Measurements from ENCODE around the gene TREX2. TPM values are rescaled to one million over a fixed set of nuclear protein-coding genes. Genes with fewer than 3 reads are reported as not detected.
A peak's percentile ranks its signal among the peaks of the same experiment; 100 is the strongest.

Gene TREX2
- total and polyA plus RNA-seq, 9 donors, result 0.35 to 2.3 (median 0.77) TPM; not detected in 2

DNA sequence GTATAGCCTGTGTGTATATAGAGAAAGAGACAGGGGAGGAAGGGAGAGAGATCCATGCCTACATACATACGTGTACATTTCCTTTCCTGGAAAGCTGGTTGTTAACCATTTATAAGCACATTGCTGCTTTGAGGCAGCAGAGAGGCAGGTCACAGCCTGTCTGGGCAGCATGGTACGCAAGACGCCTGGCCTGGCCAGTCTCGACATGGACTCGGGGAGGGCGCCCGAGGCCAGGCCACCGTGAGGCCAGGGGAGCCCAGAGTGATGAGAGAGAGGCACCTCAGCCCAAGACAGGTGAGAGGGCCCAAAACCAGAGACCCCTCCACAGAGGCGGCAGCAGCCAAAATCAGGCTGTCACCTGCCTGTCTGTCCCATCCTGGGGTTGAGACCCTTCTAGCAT lies 3.9 kb downstream of the TREX2 start:
- TF ChIP-seq, protein P1, sequence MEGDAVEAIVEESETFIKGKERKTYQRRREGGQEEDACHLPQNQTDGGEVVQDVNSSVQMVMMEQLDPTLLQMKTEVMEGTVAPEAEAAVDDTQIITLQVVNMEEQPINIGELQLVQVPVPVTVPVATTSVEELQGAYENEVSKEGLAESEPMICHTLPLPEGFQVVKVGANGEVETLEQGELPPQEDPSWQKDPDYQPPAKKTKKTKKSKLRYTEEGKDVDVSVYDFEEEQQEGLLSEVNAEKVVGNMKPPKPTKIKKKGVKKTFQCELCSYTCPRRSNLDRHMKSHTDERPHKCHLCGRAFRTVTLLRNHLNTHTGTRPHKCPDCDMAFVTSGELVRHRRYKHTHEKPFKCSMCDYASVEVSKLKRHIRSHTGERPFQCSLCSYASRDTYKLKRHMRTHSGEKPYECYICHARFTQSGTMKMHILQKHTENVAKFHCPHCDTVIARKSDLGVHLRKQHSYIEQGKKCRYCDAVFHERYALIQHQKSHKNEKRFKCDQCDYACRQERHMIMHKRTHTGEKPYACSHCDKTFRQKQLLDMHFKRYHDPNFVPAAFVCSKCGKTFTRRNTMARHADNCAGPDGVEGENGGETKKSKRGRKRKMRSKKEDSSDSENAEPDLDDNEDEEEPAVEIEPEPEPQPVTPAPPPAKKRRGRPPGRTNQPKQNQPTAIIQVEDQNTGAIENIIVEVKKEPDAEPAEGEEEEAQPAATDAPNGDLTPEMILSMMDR (IDR thresholded peaks at IDR 0.05), result no peak
- no peak for TF ChIP-seq EP300 (IDR thresholded peaks at IDR 0.05)
- no peak for TF ChIP-seq POLR2A (IDR thresholded peaks at IDR 0.05)
- intact Hi-C loops (cut with DNase I), result no loop called here
- H3K27me3 ChIP-seq, result no peaks in the 10 kb centered on the region
- no peaks in the 10 kb centered on the region for H3K36me3 ChIP-seq
- no peak for DNase-seq
- no peaks in the 10 kb centered on the region for H3K9me3 ChIP-seq
- no peak overlapping the region for H3K4me3 ChIP-seq
- H3K4me1 ChIP-seq (ENCODE audit: insufficient read depth), result no peaks in the 10 kb centered on the region
- 67 to 74% (median 73%) methylated on average over 9 of the region's 9 CpGs for WGBS, 3 donors
- no peak overlapping the region for H3K27ac ChIP-seq

DNA sequence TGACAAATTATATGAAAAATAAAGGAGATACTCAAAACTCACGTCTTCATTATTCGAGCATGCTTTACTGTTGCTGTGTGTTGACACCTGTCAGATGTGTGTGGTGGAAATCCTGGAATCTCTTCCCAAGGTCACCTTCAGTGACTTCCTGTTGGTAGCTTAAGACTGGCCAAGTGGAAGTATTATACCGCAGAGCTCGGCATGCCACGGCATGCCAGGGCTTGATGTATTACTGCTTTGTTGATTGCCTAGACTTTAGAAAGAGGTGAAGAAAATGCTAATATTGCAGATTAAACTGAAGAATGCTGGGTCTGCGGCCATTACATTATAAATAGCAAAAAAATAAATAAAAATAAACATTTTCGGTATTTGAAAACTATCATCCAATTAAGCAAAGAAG lies 4.6 kb downstream of the TREX2 start:
- H3K27ac ChIP-seq, result no peak overlapping the region
- no peak for DNase-seq
- no peaks in the 10 kb centered on the region for H3K4me1 ChIP-seq (ENCODE audit: insufficient read depth)
- no peak overlapping the region for H3K4me3 ChIP-seq
- no peaks in the 10 kb centered on the region for H3K9me3 ChIP-seq
- H3K27me3 ChIP-seq, result no peaks in the 10 kb centered on the region
- intact Hi-C loops (cut with DNase I), result no loop called here
- H3K36me3 ChIP-seq, result no peaks in the 10 kb centered on the region
- TF ChIP-seq EP300 (IDR thresholded peaks at IDR 0.05) (no peak), POLR2A (IDR thresholded peaks at IDR 0.05) (no peak)
- TF ChIP-seq, protein P1 (IDR thresholded peaks at IDR 0.05), result no peak
- 46 to 60% (median 48%) methylated on average over 7 of the region's 7 CpGs for WGBS, 3 donors

DNA sequence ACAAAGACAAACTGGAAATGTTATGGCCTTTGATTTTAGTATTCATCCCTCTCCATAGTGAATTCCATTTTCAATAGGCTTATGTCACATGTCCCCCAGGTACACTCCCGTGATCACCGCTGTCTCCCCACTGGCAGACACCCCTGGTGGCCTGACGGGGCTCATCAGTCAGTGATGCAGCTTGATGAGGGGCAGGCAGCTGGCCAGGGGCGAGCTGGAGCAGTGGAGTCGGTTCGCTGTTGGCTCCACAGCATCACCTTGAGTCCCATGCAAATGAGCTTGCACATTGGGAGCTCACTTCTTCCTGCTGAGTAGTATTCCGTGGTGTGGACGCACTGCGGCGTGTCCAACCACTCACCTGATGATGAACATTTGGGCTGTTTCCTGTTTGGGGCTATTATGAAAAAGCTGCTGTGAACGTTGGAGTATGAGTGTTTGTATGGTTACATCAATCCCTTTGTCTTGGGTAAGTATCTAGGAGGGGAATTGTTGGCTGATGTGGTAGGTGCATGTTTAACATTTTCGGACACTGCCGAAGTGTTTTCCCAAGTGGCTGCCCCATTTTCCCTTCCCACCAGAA lies 5.2 kb downstream of the TREX2 start:
- Histone ChIP-seq H3K9me3 (no peaks in the 10 kb centered on the region), H3K36me3 (no peaks in the 10 kb centered on the region), H3K4me3 (no peak overlapping the region), H3K4me1 (ENCODE audit: insufficient read depth) (no peaks in the 10 kb centered on the region), H3K27ac (no peak overlapping the region), H3K27me3 (no peaks in the 10 kb centered on the region)
- TF ChIP-seq, protein P1 (IDR thresholded peaks at IDR 0.05), result no peak
- no peak for TF ChIP-seq POLR2A (IDR thresholded peaks at IDR 0.05)
- TF ChIP-seq EP300 (IDR thresholded peaks at IDR 0.05), result no peak
- peak in 1 of 5 donors; percentile 7 for DNase-seq
- WGBS, 3 donors, result 65 to 76% (median 66%) methylated on average over 13 of the region's 13 CpGs
- intact Hi-C loops (cut with DNase I), result no loop called here

DNA sequence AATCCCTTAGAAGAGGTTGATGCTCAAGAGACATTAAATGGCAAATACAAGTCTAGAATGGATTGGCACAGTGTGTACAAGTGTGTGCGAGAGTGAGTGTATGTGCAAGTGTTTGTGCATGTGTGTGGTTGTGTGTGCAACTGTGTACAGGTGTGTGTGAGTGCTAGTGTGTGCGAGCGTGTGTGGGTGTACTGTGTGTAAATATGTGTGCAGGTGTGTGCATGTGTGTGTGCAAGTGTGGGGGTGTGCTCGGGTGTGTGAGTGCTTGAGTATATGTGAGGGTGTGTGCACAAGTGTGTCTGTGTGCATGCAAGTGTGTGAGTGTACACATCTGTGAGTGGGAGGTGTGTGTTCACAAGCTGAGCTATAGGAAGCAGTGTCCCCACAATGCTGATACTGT lies 5.9 kb downstream of the TREX2 start:
- H3K4me3 ChIP-seq, result no peak overlapping the region
- no peaks in the 10 kb centered on the region for H3K9me3 ChIP-seq
- 86 to 91% (median 86%) methylated on average over 4 of the region's 4 CpGs for WGBS, 3 donors
- no peak for TF ChIP-seq EP300 (IDR thresholded peaks at IDR 0.05)
- TF ChIP-seq, protein P1 (IDR thresholded peaks at IDR 0.05), result no peak
- no peak for TF ChIP-seq POLR2A (IDR thresholded peaks at IDR 0.05)
- no peak overlapping the region for H3K27ac ChIP-seq
- intact Hi-C loops (cut with DNase I), result loop anchor here in 1 of 4 donors (10.0 kb wide), 1 partner anchor 405 kb away; no protein-coding TSS in a partner anchor
- H3K36me3 ChIP-seq, result no peaks in the 10 kb centered on the region
- no peaks in the 10 kb centered on the region for H3K4me1 ChIP-seq (ENCODE audit: insufficient read depth)
- DNase-seq, result peak in 1 of 5 donors; percentile 9
- no peaks in the 10 kb centered on the region for H3K27me3 ChIP-seq

All from ovary (tissue), 9 donors.